ENCODE data around the gene FMNL2.

DNA sequence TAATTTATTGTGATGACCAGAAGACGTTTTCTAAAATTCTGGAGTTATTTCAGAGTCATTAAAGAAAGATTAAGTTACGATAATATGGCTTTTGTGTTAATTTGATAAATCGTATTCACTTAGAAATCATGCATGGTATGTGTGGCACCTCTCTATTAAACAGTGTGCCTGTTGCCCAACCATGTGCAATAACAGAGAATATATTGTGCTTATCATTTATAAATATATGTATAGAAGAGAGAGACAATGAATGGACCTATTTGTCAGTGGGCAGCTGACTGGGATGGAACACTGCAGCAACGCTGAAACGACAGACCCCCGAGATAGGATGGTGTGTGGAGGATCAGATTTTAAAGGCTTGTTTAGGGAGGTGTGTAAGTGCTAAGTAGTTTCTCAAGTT lies 172.9 kb downstream of the FMNL2 start:
- TF ChIP-seq, protein P1, sequence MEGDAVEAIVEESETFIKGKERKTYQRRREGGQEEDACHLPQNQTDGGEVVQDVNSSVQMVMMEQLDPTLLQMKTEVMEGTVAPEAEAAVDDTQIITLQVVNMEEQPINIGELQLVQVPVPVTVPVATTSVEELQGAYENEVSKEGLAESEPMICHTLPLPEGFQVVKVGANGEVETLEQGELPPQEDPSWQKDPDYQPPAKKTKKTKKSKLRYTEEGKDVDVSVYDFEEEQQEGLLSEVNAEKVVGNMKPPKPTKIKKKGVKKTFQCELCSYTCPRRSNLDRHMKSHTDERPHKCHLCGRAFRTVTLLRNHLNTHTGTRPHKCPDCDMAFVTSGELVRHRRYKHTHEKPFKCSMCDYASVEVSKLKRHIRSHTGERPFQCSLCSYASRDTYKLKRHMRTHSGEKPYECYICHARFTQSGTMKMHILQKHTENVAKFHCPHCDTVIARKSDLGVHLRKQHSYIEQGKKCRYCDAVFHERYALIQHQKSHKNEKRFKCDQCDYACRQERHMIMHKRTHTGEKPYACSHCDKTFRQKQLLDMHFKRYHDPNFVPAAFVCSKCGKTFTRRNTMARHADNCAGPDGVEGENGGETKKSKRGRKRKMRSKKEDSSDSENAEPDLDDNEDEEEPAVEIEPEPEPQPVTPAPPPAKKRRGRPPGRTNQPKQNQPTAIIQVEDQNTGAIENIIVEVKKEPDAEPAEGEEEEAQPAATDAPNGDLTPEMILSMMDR (IDR thresholded peaks at IDR 0.05): no peak
- TF ChIP-seq POLR2A (IDR thresholded peaks at IDR 0.05): no peak

Data from thyroid gland (tissue), 4 donors.